ENCODE measurements around the gene CNTNAP2. TPM values are rescaled to one million over a fixed set of nuclear protein-coding genes. Genes with fewer than 3 reads are reported as not detected.

The CNTNAP2 gene
- total RNA-seq, 1 donor from 2014 or later, result 4.2 TPM

DNA sequence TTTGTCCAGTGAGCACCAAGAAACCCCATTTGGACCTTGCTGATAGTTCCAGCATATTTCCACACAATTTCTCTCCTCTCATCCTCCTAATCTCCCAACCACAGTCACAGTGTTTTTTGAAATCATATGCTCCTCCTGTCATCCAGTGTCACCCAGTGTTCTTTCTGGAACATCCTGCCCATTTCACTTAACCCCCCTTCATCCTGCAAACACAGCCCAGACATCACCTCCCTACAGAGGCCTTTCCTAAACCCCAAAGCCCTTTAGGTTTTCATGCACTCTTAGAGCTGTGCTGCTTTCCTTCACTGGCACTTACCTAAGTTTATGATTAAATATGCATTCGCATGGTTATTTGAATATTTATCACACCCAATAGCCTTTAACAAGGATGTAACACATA lies 1316.0 kb downstream of the CNTNAP2 start:
- H3K4me3 Mint-ChIP-seq, result no peak overlapping the region
- peaks cover 21% of the 10 kb centered on the region for H3K4me1 Mint-ChIP-seq
- H3K36me3 Mint-ChIP-seq, result no peaks in the 10 kb centered on the region
- no peaks in the 10 kb centered on the region for H3K27me3 Mint-ChIP-seq (ENCODE audit: low read depth)
- no peak for DNase-seq (ENCODE audit: low spot score in 2 of 2, unreplicated experiment in 2 of 2)
- no peak overlapping the region for H3K27ac Mint-ChIP-seq
- peaks cover 10% of the 10 kb centered on the region for H3K9me3 Mint-ChIP-seq
- TF ChIP-seq, protein P1, sequence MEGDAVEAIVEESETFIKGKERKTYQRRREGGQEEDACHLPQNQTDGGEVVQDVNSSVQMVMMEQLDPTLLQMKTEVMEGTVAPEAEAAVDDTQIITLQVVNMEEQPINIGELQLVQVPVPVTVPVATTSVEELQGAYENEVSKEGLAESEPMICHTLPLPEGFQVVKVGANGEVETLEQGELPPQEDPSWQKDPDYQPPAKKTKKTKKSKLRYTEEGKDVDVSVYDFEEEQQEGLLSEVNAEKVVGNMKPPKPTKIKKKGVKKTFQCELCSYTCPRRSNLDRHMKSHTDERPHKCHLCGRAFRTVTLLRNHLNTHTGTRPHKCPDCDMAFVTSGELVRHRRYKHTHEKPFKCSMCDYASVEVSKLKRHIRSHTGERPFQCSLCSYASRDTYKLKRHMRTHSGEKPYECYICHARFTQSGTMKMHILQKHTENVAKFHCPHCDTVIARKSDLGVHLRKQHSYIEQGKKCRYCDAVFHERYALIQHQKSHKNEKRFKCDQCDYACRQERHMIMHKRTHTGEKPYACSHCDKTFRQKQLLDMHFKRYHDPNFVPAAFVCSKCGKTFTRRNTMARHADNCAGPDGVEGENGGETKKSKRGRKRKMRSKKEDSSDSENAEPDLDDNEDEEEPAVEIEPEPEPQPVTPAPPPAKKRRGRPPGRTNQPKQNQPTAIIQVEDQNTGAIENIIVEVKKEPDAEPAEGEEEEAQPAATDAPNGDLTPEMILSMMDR (IDR thresholded peaks at IDR 0.05; ENCODE audit: unreplicated experiment), result no peak

DNA sequence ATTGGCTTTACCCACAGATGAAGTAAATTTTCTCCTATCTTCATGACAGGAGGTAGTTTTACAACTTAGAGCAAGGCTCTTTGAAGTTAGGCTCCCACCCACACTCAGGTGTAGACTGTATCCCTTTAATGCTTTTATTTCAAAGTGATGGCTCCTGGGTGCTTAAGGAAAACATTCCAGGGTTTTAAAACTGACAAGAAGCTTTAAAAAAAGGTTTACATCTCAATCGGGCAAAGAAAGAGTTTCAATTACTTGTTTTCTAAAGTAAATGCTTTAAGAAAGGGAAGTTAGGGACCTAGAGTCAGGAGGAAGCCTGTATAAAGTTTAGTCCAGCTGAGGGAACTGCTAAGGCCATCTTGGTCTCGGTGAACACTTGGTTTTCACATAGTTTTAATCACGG lies 1320.1 kb downstream of the CNTNAP2 start:
- H3K4me3 Mint-ChIP-seq, result no peak overlapping the region
- no peak for DNase-seq (ENCODE audit: low spot score in 2 of 2, unreplicated experiment in 2 of 2)
- peaks cover 31% of the 10 kb centered on the region for H3K9me3 Mint-ChIP-seq
- H3K27ac Mint-ChIP-seq, result no peak overlapping the region
- peaks cover 15% of the 10 kb centered on the region for H3K4me1 Mint-ChIP-seq
- no peaks in the 10 kb centered on the region for H3K36me3 Mint-ChIP-seq
- TF ChIP-seq, protein P1 (IDR thresholded peaks at IDR 0.05; ENCODE audit: unreplicated experiment), result no peak
- peaks cover 4% of the 10 kb centered on the region for H3K27me3 Mint-ChIP-seq (ENCODE audit: low read depth)

DNA sequence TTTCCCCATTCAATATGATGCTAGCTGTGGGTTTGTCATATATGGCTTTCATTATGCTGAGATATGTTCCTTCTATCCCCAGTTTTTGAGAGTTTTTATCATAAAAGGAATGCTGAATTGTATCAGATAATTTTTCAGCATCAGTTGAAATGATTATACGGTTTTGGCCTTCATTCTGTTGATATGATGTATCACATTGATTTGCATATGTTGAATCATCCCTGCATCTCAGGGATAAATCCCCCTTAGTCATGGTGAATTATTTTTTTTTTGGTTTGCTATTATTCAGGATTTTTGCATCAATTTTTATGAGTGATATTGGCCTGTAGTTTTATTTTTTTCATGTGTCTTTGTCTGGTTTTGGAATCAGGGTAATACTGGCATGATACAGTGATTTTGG lies 1321.6 kb downstream of the CNTNAP2 start:
- no peak overlapping the region for H3K27ac Mint-ChIP-seq
- H3K4me1 Mint-ChIP-seq, result peaks cover 7% of the 10 kb centered on the region
- H3K36me3 Mint-ChIP-seq, result no peaks in the 10 kb centered on the region
- peaks cover 31% of the 10 kb centered on the region for H3K9me3 Mint-ChIP-seq
- H3K4me3 Mint-ChIP-seq, result no peak overlapping the region
- peaks cover 4% of the 10 kb centered on the region for H3K27me3 Mint-ChIP-seq (ENCODE audit: low read depth)
- DNase-seq (ENCODE audit: low spot score in 2 of 2, unreplicated experiment in 2 of 2), result no peak
- TF ChIP-seq, protein P1 (IDR thresholded peaks at IDR 0.05; ENCODE audit: unreplicated experiment), result no peak

DNA sequence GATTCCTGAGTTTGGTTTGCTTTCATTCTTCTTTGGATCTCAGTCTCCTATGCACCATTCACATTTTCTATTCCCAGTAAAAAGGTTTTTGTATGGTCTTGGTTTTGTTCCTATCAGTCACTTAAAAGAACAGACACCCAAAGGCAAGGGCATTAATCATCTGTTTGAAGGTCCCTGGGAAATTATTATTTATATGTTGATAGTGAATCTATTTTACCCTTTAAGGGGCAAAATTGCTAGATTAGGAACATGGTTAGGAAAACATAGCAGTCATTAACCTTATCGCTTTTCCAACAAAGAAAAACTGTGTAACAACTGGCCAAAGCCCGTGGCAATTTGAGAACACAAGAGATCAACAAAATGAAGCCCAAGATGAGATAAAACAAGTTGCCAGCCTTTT lies 1327.3 kb downstream of the CNTNAP2 start:
- Mint-ChIP-seq H3K27me3 (ENCODE audit: low read depth) (peaks cover 5% of the 10 kb centered on the region), H3K4me3 (no peak overlapping the region), H3K36me3 (no peaks in the 10 kb centered on the region)

DNA sequence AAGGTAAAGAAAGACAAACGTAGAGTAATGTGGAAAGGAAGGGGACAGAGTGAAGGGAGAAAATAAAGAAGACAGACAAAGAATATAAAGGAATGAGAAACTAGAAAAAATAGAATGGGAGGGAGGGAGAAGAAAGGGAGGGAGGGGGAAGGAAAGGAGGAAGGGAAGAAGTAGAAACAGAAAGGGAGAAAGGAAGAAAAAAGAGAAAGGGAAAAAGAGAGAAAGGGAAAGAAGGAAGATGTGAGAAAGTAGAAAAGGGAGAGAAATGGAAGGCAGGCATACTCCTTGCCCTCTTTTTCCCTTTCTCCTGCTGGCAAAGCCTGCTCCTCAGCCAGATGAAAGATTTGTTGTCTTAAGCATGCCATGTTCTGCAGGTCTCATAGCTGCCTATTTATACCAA lies 1336.2 kb downstream of the CNTNAP2 start:
- no peaks in the 10 kb centered on the region for H3K4me1 Mint-ChIP-seq
- H3K27me3 Mint-ChIP-seq (ENCODE audit: low read depth), result peaks cover 10% of the 10 kb centered on the region
- DNase-seq (ENCODE audit: low spot score in 2 of 2, unreplicated experiment in 2 of 2), result no peak
- TF ChIP-seq, protein P1 (IDR thresholded peaks at IDR 0.05; ENCODE audit: unreplicated experiment), result no peak
- no peaks in the 10 kb centered on the region for H3K36me3 Mint-ChIP-seq
- H3K27ac Mint-ChIP-seq, result no peak overlapping the region
- H3K9me3 Mint-ChIP-seq, result no peaks in the 10 kb centered on the region
- H3K4me3 Mint-ChIP-seq, result no peak overlapping the region

More for the DNA sequence above, 1327.3 kb downstream of the CNTNAP2 start:
- no peak for DNase-seq (ENCODE audit: low spot score in 2 of 2, unreplicated experiment in 2 of 2)
- Mint-ChIP-seq H3K27ac (no peak overlapping the region), H3K9me3 (peaks cover 28% of the 10 kb centered on the region), H3K4me1 (no peaks in the 10 kb centered on the region)
- TF ChIP-seq, protein P1 (IDR thresholded peaks at IDR 0.05; ENCODE audit: unreplicated experiment), result no peak

DNA sequence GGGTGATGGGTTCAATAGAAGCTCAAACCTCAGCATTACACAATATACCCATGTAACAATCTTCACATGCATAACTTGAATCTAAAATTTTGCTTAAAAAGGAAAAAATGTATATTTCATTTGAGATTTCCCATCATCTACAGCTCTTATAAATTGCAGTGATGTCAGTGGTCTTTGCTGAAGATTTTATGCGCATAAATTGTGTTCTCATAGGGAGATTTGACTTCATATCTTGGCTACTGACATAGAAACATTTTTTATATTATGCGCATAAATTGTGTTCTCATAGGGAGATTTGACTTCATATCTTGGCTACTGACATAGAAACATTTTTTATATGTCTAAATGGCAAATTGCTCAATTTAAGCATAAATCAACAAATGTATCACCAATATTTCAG lies 1348.6 kb downstream of the CNTNAP2 start:
- H3K4me3 Mint-ChIP-seq, result no peak overlapping the region
- peaks cover 8% of the 10 kb centered on the region for H3K9me3 Mint-ChIP-seq
- TF ChIP-seq, protein P1 (IDR thresholded peaks at IDR 0.05; ENCODE audit: unreplicated experiment), result no peak
- H3K27me3 Mint-ChIP-seq (ENCODE audit: low read depth), result no peaks in the 10 kb centered on the region
- no peaks in the 10 kb centered on the region for H3K36me3 Mint-ChIP-seq
- no peaks in the 10 kb centered on the region for H3K4me1 Mint-ChIP-seq
- H3K27ac Mint-ChIP-seq, result no peak overlapping the region
- no peak for DNase-seq (ENCODE audit: low spot score in 2 of 2, unreplicated experiment in 2 of 2)
